ENCODE measurements around the gene EME2. TPM values are rescaled to one million over a fixed set of nuclear protein-coding genes. Genes with fewer than 3 reads are reported as not detected.

Gene EME2
- total RNA-seq, 1 experiment from 2014 or later: 63.6 TPM

- Histone ChIP-seq H2BK120ac (ENCODE audit: low read depth, low read length, poor library complexity, severe bottlenecking) (no peak within 1 kb of the TSS), H3T11ph (ENCODE audit: low read length) (no peak within 1 kb of the TSS), H3K18ac (ENCODE audit: insufficient read length, low read depth, low read length) (no peak within 1 kb of the TSS), H4K91ac (ENCODE audit: insufficient read length, low read depth, low read length) (no peak within 1 kb of the TSS), H2AFZ (ENCODE audit: low read length) (no peak within 1 kb of the TSS), H4K8ac (replicated peaks; ENCODE audit: insufficient read length, low read depth, low read length) (no peak within 1 kb of the TSS), H2BK20ac (ENCODE audit: low read depth, low read length, poor library complexity, severe bottlenecking) (no peak within 1 kb of the TSS), H3K23ac (ENCODE audit: insufficient read length, low read depth, low read length) (no peak within 1 kb of the TSS), H4K20me1 (ENCODE audit: control insufficient read depth, insufficient read depth, insufficient read length) (no peaks in the 10 kb centered on the region), H2AK5ac (ENCODE audit: insufficient read length, low read length) (no peak within 1 kb of the TSS), H3K4me1 (ENCODE audit: insufficient read depth, low read length) (no peaks in the 10 kb centered on the region), H3K27me3 (ENCODE audit: insufficient read depth, low read length) (no peaks in the 10 kb centered on the region), H3K23me2 (ENCODE audit: insufficient read length, low read depth, low read length, poor library complexity, severe bottlenecking) (no peaks in the 10 kb centered on the region), H3K79me2 (ENCODE audit: insufficient read depth, low read length) (no peaks in the 10 kb centered on the region), H3K14ac (ENCODE audit: insufficient read depth, low read length) (no peak within 1 kb of the TSS; the same call in 1 of the 2 replicates), H3K9ac (ENCODE audit: extremely low read depth, insufficient read length, low read length) (no peak within 1 kb of the TSS), H3K4me2 (ENCODE audit: insufficient read depth, insufficient read length, low read length) (no peak within 1 kb of the TSS), H3K9me3 (ENCODE audit: control insufficient read depth, low read depth, low read length) (no peaks in the 10 kb centered on the region), H3K79me1 (ENCODE audit: insufficient read depth, low read depth, low read length, poor library complexity, severe bottlenecking) (no peaks in the 10 kb centered on the region), H2BK12ac (ENCODE audit: insufficient read length, low read depth, low read length) (no peak within 1 kb of the TSS), H2BK5ac (ENCODE audit: insufficient read length, low read length) (no peak within 1 kb of the TSS), H3K56ac (ENCODE audit: insufficient read length, low read depth, low read length) (no peak within 1 kb of the TSS), H3K27ac (ENCODE audit: insufficient read length, low read depth, low read length) (no peak within 1 kb of the TSS), H4K5ac (ENCODE audit: insufficient read length, low read depth, low read length) (no peak within 1 kb of the TSS), H3K4ac (ENCODE audit: low read depth, low read length) (no peak within 1 kb of the TSS), H2BK15ac (ENCODE audit: low read depth, low read length) (no peak within 1 kb of the TSS)
- Mint-ChIP-seq H3K27ac (no peak within 1 kb of the TSS), H3K4me3 (no peak within 1 kb of the TSS), H3K36me3 (ENCODE audit: insufficient read depth in 1 of 3, low read depth in 3 of 3) (peaks cover 10 to 19% (median 14%) of the 10 kb centered on the region in 3 experiments), H3K9me3 (peaks cover 18 to 20% of the 10 kb centered on the region in 2 experiments), H3K4me1 (no peaks in the 10 kb centered on the region), H3K27me3 (ENCODE audit: low read depth) (no peaks in the 10 kb centered on the region)
- TF ChIP-seq CTCF (conservative IDR thresholded peaks at IDR 0.05): no peak
- no peak for DNase-seq
- no CpG with 5 or more reads among the region's 28 CpGs for WGBS (ENCODE audit: extremely low coverage, insufficient read length, low lambda C conversion rate)
Observed at GRCh38 chr16:1793578-1794220, 21.1 kb downstream of the EME2 start, which contains the start of gene IGFALS. Gene IGFALS (minus strand): TSS chr16:1793705. CDS start chr16:1793652, 53 bp downstream.

Data from H9 (cell line).